HepG2 (cell line): ENCODE results near the gene C16orf86. TPM values are rescaled to one million over a fixed set of nuclear protein-coding genes. Genes with fewer than 3 reads are reported as not detected.

Experiments
- ATAC-seq: fragments of 200-7000 bp; cut with Tn5 transposase; 3 replicates; pipeline ENCODE4 v1.9.1; 2020; ENCODE audit warnings: mild to moderate bottlenecking, moderate library complexity
- BruUV-seq: library from RNA; stranded (reverse); fragments of 400-500 nt; replicated peaks from 2 replicates; lab custom pipeline; 2021; lab: Mats Ljungman, UMichigan
- CTCF ChIA-PET: fragments of 300-600 bp; formaldehyde crosslinking; extraction: SDS; loops from one replicate; lab custom pipeline; 2021; ENCODE audit warnings: low total read pairs, inconsistent platforms, low intra/inter-chr PET ratio; lab: Yijun Ruan, JAX
- POLR2A ChIA-PET: fragments of 350-600 bp; sonication (Branson Sonifier 250); formaldehyde crosslinking; loops from one replicate; lab custom pipeline; 2020; ENCODE audit warnings: antibody characterized with exemption, inconsistent platforms; lab: Yijun Ruan, JAX
- DNase-seq: peaks from one replicate; pipeline ENCODE4 v3.0.0-alpha.2; 2015; ENCODE audit warnings: low spot score
- FAIRE-seq: peaks from 3 replicates; lab custom pipeline; 2011; peaks lifted over from hg19 to GRCh38; lab: Jason Lieb, UNC
- H2AFZ ChIP-seq: one replicate; pipeline ENCODE4 v1.6.1; 2011; ENCODE audit warnings: low read length, inconsistent platforms
- H3K27ac ChIP-seq: fragments of 300-600 bp; 3 replicates; pipeline ENCODE4 v1.8.0; 2011; ENCODE audit warnings: mixed run types, mild to moderate bottlenecking, mixed read lengths, low read length, inconsistent platforms; ENCODE audit not compliant: insufficient read depth; ENCODE audit errors: extremely low read length
- H3K27me3 ChIP-seq, 2 experiments: fragments of 200-600 bp in 1 of 2; 2 replicates in 1 of 2; 3 replicates in 1 of 2; pipeline versions ENCODE4 v1.6.0 to v1.8.0; 2011; ENCODE audit warnings: low read length in 2 of 2, mild to moderate bottlenecking in 2 of 2, moderate library complexity in 2 of 2, inconsistent platforms in 1 of 2; ENCODE audit not compliant: insufficient read depth in 2 of 2, control insufficient read depth in 1 of 2
- H3K36me3 ChIP-seq, 2 experiments: fragments of 200-600 bp in 1 of 2; replicated peaks in 1 of 2; 2 replicates in 1 of 2; 3 replicates in 1 of 2; pipeline versions ENCODE4 v1.5.1 to v1.8.0; 2011; ENCODE audit warnings: low read length in 2 of 2, inconsistent platforms in 1 of 2; ENCODE audit not compliant: insufficient read depth in 2 of 2, control insufficient read depth in 1 of 2
- H3K4me1 ChIP-seq: 2 replicates; pipeline ENCODE4 v1.5.1; 2012; ENCODE audit warnings: low read length, inconsistent platforms; ENCODE audit not compliant: insufficient read depth
- H3K4me2 ChIP-seq: 2 replicates; pipeline ENCODE4 v1.6.0; 2011; ENCODE audit warnings: low read depth, low read length, inconsistent platforms
- H3K4me3 ChIP-seq, 3 experiments: fragments of 200-600 bp in 1 of 3; sonication (generic), shearing (Covaris generic) in 1 of 3; replicated peaks in 1 of 3; 2 replicates each; pipeline ENCODE4 v1.5.1; 2011 to 2016; ENCODE audit warnings: low read length in 3 of 3, inconsistent platforms in 2 of 3, low read depth in 2 of 3, mild to moderate bottlenecking in 2 of 3, control low read depth in 1 of 3, mixed read lengths in 1 of 3; ENCODE audit not compliant: insufficient read depth in 1 of 3
- H3K79me2 ChIP-seq: one replicate; pipeline ENCODE4 v1.6.1; 2011; ENCODE audit warnings: low read length, inconsistent platforms; ENCODE audit not compliant: insufficient read depth
- H3K9ac ChIP-seq: 2 replicates; pipeline ENCODE4 v1.6.0; 2011; ENCODE audit warnings: mild to moderate bottlenecking, low read depth, low read length, inconsistent platforms; ENCODE audit not compliant: insufficient read depth
- H3K9me3 ChIP-seq: 2 replicates; pipeline ENCODE4 v1.5.1; 2012; ENCODE audit warnings: mild to moderate bottlenecking, low read length
- H4K20me1 ChIP-seq: 2 replicates; pipeline ENCODE4 v1.6.0; 2011; ENCODE audit warnings: inconsistent platforms, mild to moderate bottlenecking, low read length, moderate library complexity; ENCODE audit not compliant: insufficient read depth
- CCDC6 ChIP-seq: sonication (generic); formaldehyde crosslinking; IDR thresholded peaks from 2 replicates; pipeline ENCODE4 v1.8.1; 2022; ENCODE audit warnings: mild to moderate bottlenecking, missing genetic modification reagents, moderate library complexity
- CEBPG ChIP-seq: IDR thresholded peaks from 2 replicates; pipeline ENCODE4 v1.6.1; 2016
- FOXM1 ChIP-seq: sonication (generic); formaldehyde crosslinking; IDR thresholded peaks from 2 replicates; pipeline ENCODE4 v1.5.0; 2020; ENCODE audit warnings: missing genetic modification reagents
- GPN1 ChIP-seq: sonication (generic); formaldehyde crosslinking; IDR thresholded peaks from 2 replicates; pipeline ENCODE4 v1.5.1; 2020; ENCODE audit warnings: missing genetic modification reagents, borderline replicate concordance
- KIAA2018 ChIP-seq: sonication (generic); formaldehyde crosslinking; IDR thresholded peaks from 2 replicates; pipeline ENCODE4 v1.5.0; 2020; ENCODE audit warnings: mild to moderate bottlenecking, missing genetic modification reagents, borderline replicate concordance
- REL ChIP-seq: sonication (generic); formaldehyde crosslinking; conservative IDR thresholded peaks from 2 replicates; pipeline ENCODE4 v1.8.0; 2022; ENCODE audit warnings: mild to moderate bottlenecking, missing genetic modification reagents, moderate library complexity
- SALL1 ChIP-seq: sonication (generic); formaldehyde crosslinking; IDR thresholded peaks from 2 replicates; pipeline ENCODE4 v1.8.0; 2022; ENCODE audit warnings: mild to moderate bottlenecking, missing genetic modification reagents
- SMARCE1 ChIP-seq: fragments of 450-650 bp; IDR thresholded peaks from 2 replicates; pipeline ENCODE4 v1.6.1; 2017; ENCODE audit warnings: borderline replicate concordance
- TEAD2 ChIP-seq: sonication (generic); formaldehyde crosslinking; IDR thresholded peaks from 2 replicates; pipeline ENCODE4 v1.9.0; 2021; ENCODE audit warnings: missing genetic modification reagents
- ZNF33B ChIP-seq: sonication (generic); formaldehyde crosslinking; IDR thresholded peaks from 2 replicates; pipeline ENCODE4 v1.5.1; 2020; ENCODE audit warnings: mild to moderate bottlenecking, missing genetic modification reagents
- ZNF451 ChIP-seq: sonication (generic); formaldehyde crosslinking; IDR thresholded peaks from 2 replicates; pipeline ENCODE4 v1.5.0; 2020; ENCODE audit warnings: mild to moderate bottlenecking, missing genetic modification reagents
- ZNF557 ChIP-seq: sonication (generic); formaldehyde crosslinking; IDR thresholded peaks from 2 replicates; pipeline ENCODE4 v1.4.0; 2020; ENCODE audit warnings: missing genetic modification reagents
- ZNF639 ChIP-seq: conservative IDR thresholded peaks from 2 replicates; pipeline ENCODE4 v1.6.1; 2018; ENCODE audit warnings: missing genetic modification reagents
- WGBS: methylation state at CpG from one replicate; pipeline ENCODE4 v1.1.6; 2017; ENCODE audit warnings: low lambda C conversion rate; 5-methylcytosine and 5-hydroxymethylcytosine counted together
- in situ Hi-C: cut with HindIII; loops from 2 replicates; pipeline ENCODE4 v1.10.0; 2017; ENCODE audit warnings: low pct_unique_long_range_greater_than_20kb; ENCODE audit not compliant: extremely low pct_ligation_motif_present
- intact Hi-C: fragments of 100-400 bp; cut with micrococcal nuclease; formaldehyde crosslinking; loops from one replicate; pipeline ENCODE4 v1.10.0; 2022; ENCODE audit not compliant: unreplicated experiment
- polyA plus RNA-seq, 8 experiments: library from polyadenylated mRNA; depleted of rRNA in 3 of 8; stranded (reverse) in 7 of 8; unstranded in 1 of 8; fragments of >200 nt; fragmentation: Illumina TruSeq in 4 of 8; extraction: Trizol in 4 of 8; gene quantifications; 2 replicates each; pipeline versions ENCODE4 v1.2.1 to v1.2.3, GENCODE V29; 2011 to 2016; ENCODE audit warnings: low read depth in 4 of 8, missing spikeins in 1 of 8, mixed read lengths in 1 of 8; ENCODE audit not compliant: insufficient read depth in 1 of 8
- total RNA-seq, 5 experiments: library from RNA; depleted of rRNA; stranded (reverse); fragments of >200 nt; fragmentation: Illumina TruSeq; extraction: Trizol; gene quantifications; 2 replicates each; pipeline ENCODE4 v1.2.3, GENCODE V29; 2016; ENCODE audit warnings: low read depth in 1 of 5
- TF ChIP-seq, protein P1 (sequence below): IDR thresholded peaks from 2 replicates; pipeline ENCODE4 v1.6.1; 2012; ENCODE audit warnings: low read depth, low read length, improper control_type of control experiment

C16orf86 gene
- total and polyA plus RNA-seq, 2 of the 13 experiments (the other 11 are each of a cell fraction or from before 2014, with no cell fraction given), result 1.5 to 3.1 TPM

GRCh38 chr16:67660564-67661028, 6.0 kb upstream of the C16orf86 start, which contains the start of gene PARD6A:
Gene PARD6A (plus strand): TSS chr16:67660960. CDS start chr16:67661039, 79 bp downstream.
- FAIRE-seq, result peak; percentile 82
- CTCF ChIA-PET, result no interaction called here
- 1% methylated on average over 26 of the region's 48 CpGs for WGBS
- 0 out of 2 replicates have a peak, but pooled peaks cover 3% of the 10 kb centered on the region for H4K20me1 ChIP-seq
- peak within 1 kb of the TSS; percentile 87 for H3K9ac ChIP-seq
- H2AFZ ChIP-seq, result peak within 1 kb of the TSS; percentile 83
- H3K27ac ChIP-seq, result peak within 1 kb of the TSS; percentile 87
- intact Hi-C loops, result no loop called here
- peak within 1 kb of the TSS; percentile 73 to 94 (median 93) for H3K4me3 ChIP-seq
- peak; percentile 67 for ATAC-seq
- H3K79me2 ChIP-seq, result peaks cover 11% of the 10 kb centered on the region
- POLR2A ChIA-PET, result interaction anchor here (0.6 to 2.0 kb wide), 22 partner anchors 9 to 425 kb away, joined by 3 to 14 read pairs (median 4); partner anchors contain the start of genes ATP6V0D1, CTCF, HSD11B2 and LCAT
- H3K27me3 ChIP-seq, result no peaks in the 10 kb centered on the region; a peak in 1 of 5 replicates
- DNase-seq, result peak; percentile 94
- in situ Hi-C loops, result loop anchor here (10.0 kb wide), 1 partner anchor 274 kb away; the partner anchor contains the start of genes CTRL and PSMB10
- H3K36me3 ChIP-seq, result peaks cover 6 to 13% of the 10 kb centered on the region in 2 experiments; a peak in 4 of 5 replicates
- H3K9me3 ChIP-seq, result no peaks in the 10 kb centered on the region
- peaks cover 21% of the 10 kb centered on the region for H3K4me1 ChIP-seq
- BruUV-seq, result no TSS peak
- H3K4me2 ChIP-seq, result peak within 1 kb of the TSS; percentile 94
- TF ChIP-seq GPN1 (no peak), KIAA2018 (CRISPR knock-in tag) (0 out of 2 replicates have a peak, but pooled peaks have one; percentile 42), CEBPG (CRISPR knock-in tag) (peak; percentile 99), ZNF451 (CRISPR knock-in tag) (peak; percentile 79; the same call in 1 of the 2 replicates), SALL1 (peak; percentile 43; the same call in 1 of the 2 replicates), TEAD2 (CRISPR knock-in tag) (no peak), CCDC6 (CRISPR knock-in tag) (0 out of 2 replicates have a peak, but pooled peaks have one; percentile 9), SMARCE1 (no peak), REL (CRISPR knock-in tag) (no peak), FOXM1 (CRISPR knock-in tag) (no peak), ZNF639 (no peak), ZNF33B (CRISPR knock-in tag) (0 out of 2 replicates have a peak, but pooled peaks have one; percentile 71), ZNF557 (CRISPR knock-in tag) (no peak)
- TF ChIP-seq, protein P1, sequence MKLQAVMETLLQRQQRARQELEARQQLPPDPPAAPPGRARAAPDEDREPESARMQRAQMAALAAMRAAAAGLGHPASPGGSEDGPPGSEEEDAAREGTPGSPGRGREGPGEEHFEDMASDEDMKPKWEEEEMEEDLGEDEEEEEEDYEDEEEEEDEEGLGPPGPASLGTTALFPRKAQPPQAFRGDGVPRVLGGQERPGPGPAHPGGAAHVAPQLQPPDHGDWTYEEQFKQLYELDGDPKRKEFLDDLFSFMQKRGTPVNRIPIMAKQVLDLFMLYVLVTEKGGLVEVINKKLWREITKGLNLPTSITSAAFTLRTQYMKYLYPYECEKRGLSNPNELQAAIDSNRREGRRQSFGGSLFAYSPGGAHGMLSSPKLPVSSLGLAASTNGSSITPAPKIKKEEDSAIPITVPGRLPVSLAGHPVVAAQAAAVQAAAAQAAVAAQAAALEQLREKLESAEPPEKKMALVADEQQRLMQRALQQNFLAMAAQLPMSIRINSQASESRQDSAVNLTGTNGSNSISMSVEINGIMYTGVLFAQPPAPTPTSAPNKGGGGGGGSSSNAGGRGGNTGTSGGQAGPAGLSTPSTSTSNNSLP, result no peak
